Neutrophil (primary cell): ENCODE measurements around the gene MAN2C1.

Experiments used
- H3K27ac ChIP-seq: fragments of 200-600 bp; sonication (generic); 2 replicates; pipeline ENCODE4 v1.5.1; 2016; ENCODE audit warnings: mild to moderate bottlenecking, moderate library complexity
- H3K27me3 ChIP-seq: fragments of 200-600 bp; sonication (generic); 2 replicates; pipeline ENCODE4 v1.6.0; 2016; ENCODE audit warnings: mild to moderate bottlenecking
- H3K36me3 ChIP-seq: fragments of 200-600 bp; sonication (generic); 2 replicates; pipeline ENCODE4 v1.5.1; 2017
- H3K4me1 ChIP-seq, 2 experiments: fragments of 200-600 bp in 1 of 2; sonication (generic) in 1 of 2; 1 replicate in 1 of 2; 2 replicates in 1 of 2; pipeline versions ENCODE4 v1.5.1 to v1.6.1; 2013 to 2016; ENCODE audit warnings: low read depth in 1 of 2, low read length in 1 of 2, mild to moderate bottlenecking in 1 of 2, moderate library complexity in 1 of 2; ENCODE audit not compliant: control insufficient read depth in 1 of 2, insufficient read depth in 1 of 2
- H3K4me3 ChIP-seq, 2 experiments: fragments of 200-600 bp in 1 of 2; sonication (generic) in 1 of 2; 1 replicate in 1 of 2; 2 replicates in 1 of 2; pipeline ENCODE4 v1.5.1; 2013 to 2016; ENCODE audit warnings: low read depth in 1 of 2, low read length in 1 of 2, mild to moderate bottlenecking in 1 of 2, moderate library complexity in 1 of 2
- H3K9me3 ChIP-seq: fragments of 200-600 bp; sonication (generic); 2 replicates; pipeline ENCODE4 v1.5.1; 2016
- CTCF ChIP-seq: fragments of 200-600 bp; sonication (generic); IDR thresholded peaks from 2 replicates; pipeline ENCODE4 v1.5.1; 2016; ENCODE audit warnings: antibody characterized with exemption

The MAN2C1 gene

GRCh38 chr15:75369897-75370581 lies 1.6 kb upstream of the MAN2C1 start:
- Histone ChIP-seq H3K36me3 (peaks cover 48% of the 10 kb centered on the region), H3K27ac (peak overlapping the region; percentile 94), H3K27me3 (no peaks in the 10 kb centered on the region), H3K4me3 (no peak overlapping the region), H3K4me1 (peaks cover 15 to 19% of the 10 kb centered on the region in 2 experiments), H3K9me3 (no peaks in the 10 kb centered on the region)
- TF ChIP-seq CTCF: no peak

GRCh38 chr15:75368689-75369239 lies 357 bp upstream of the MAN2C1 start:
- TF ChIP-seq CTCF: no peak
- Histone ChIP-seq H3K4me1 (peaks cover 15 to 19% of the 10 kb centered on the region in 2 experiments), H3K27ac (peak overlapping the region; percentile 94), H3K4me3 (peak overlapping the region; percentile 90 to 91), H3K36me3 (peaks cover 49% of the 10 kb centered on the region), H3K9me3 (no peaks in the 10 kb centered on the region), H3K27me3 (no peaks in the 10 kb centered on the region)

DNA sequence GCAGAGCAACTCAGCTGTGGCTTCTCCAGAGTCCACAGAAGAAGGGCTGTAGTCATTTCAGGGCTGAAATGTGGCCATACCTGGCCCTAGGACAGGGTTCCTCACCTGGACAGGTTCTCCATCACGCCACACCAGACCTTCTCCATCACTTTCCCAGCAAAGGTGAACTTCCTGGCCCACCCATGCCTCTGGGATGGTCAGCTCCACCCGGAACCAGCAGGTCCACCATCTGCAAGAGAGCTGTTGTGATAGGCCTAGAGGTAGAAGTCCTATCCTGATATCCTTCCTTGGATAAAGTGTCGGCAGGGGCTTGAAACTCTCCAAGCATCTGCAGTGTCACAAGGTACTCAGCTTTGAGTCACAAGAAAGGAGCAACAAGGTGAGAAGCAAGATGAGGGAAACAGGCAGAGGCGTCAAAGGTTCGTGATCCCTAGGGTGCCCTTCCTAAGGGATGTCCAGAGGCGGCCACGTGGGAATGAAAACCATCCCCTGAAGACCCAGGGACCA lies 948 bp downstream of the MAN2C1 start:
- TF ChIP-seq CTCF: no peak
- Histone ChIP-seq H3K36me3 (peaks cover 53% of the 10 kb centered on the region), H3K4me1 (peaks cover 15 to 19% of the 10 kb centered on the region in 2 experiments), H3K27me3 (no peaks in the 10 kb centered on the region), H3K4me3 (peak overlapping the region; percentile 90 to 91), H3K9me3 (no peaks in the 10 kb centered on the region), H3K27ac (peak overlapping the region; percentile 94)

- TF ChIP-seq CTCF: no peak
- Histone ChIP-seq H3K9me3 (no peaks in the 10 kb centered on the region), H3K36me3 (peaks cover 58% of the 10 kb centered on the region), H3K4me3 (peak overlapping the region in 1 of 2 experiments; percentile 90), H3K27me3 (no peaks in the 10 kb centered on the region), H3K4me1 (peaks cover 15 to 19% of the 10 kb centered on the region in 2 experiments), H3K27ac (peak overlapping the region; percentile 94)
Measured at GRCh38 chr15:75367006-75367405, 1.4 kb downstream of the MAN2C1 start.

DNA sequence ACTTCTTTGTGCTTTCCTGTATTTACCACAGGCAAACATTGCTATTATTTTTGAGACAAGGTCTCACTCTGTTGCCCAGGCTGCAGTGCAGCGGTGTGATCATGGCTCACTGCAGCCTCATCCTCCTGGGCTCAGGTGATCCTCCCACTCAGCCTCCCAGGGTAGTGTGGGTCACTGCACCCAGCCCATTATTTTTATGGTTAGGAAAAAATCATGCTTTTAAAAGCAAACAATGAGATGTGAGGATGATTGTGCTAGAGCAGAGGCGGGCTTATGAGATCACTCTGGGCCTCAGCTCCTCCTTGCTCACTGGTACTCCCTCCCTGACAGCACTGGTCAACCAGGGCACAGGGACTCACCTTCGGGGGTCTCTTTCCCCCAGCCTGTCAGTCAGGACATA lies 2.2 kb downstream of the MAN2C1 start:
- peaks cover 58% of the 10 kb centered on the region for H3K36me3 ChIP-seq
- H3K27me3 ChIP-seq: no peaks in the 10 kb centered on the region
- TF ChIP-seq CTCF: no peak
- no peaks in the 10 kb centered on the region for H3K9me3 ChIP-seq
- peaks cover 15 to 19% of the 10 kb centered on the region in 2 experiments for H3K4me1 ChIP-seq
- H3K27ac ChIP-seq: no peak overlapping the region
- no peak overlapping the region for H3K4me3 ChIP-seq
